ENCODE measurements around the gene MOB3B.

MOB3B gene

GRCh38 chr9:27291292-27291691 lies 238.3 kb downstream of the MOB3B start:
- DNase-seq (ENCODE audit: low read depth in 2 of 2) = no peak

GRCh38 chr9:27282269-27282668 lies 247.3 kb downstream of the MOB3B start:
- DNase-seq (ENCODE audit: low read depth in 2 of 2) = no peak

GRCh38 chr9:27280860-27281259 lies 248.8 kb downstream of the MOB3B start:
- no peak for DNase-seq (ENCODE audit: low read depth in 2 of 2)

- DNase-seq (ENCODE audit: low read depth in 2 of 2) = no peak
These were observed 249.4 kb downstream of the MOB3B start for GRCh38 chr9:27280249-27280648.

- no peak for DNase-seq (ENCODE audit: low read depth in 2 of 2)
These were observed 250.0 kb downstream of the MOB3B start for GRCh38 chr9:27279611-27280010.

- DNase-seq (ENCODE audit: low read depth in 2 of 2) = no peak
These were observed 251.2 kb downstream of the MOB3B start for GRCh38 chr9:27278374-27278773.

- DNase-seq (ENCODE audit: low read depth in 2 of 2) = no peak
These were observed 253.2 kb downstream of the MOB3B start for GRCh38 chr9:27276193-27277030.

All from stimulated activated CD4-positive, alpha-beta T cell treated with anti-CD3 and anti-CD28 coated beads, Interleukin-12 subunit alpha, Interleukin-12 subunit beta, amount 100 ng/mL, for 24 hours (primary cell).